OCI-LY1 (cell line): ENCODE data around the gene TREML4.

Source experiments
- H2AFZ ChIP-seq: fragments of 200-600 bp; sonication (generic), shearing (Covaris generic); 2 replicates; pipeline ENCODE4 v1.6.0; 2014; ENCODE audit warnings: antibody characterized with exemption, mild to moderate bottlenecking, low read length
- H3F3A ChIP-seq: fragments of 200-600 bp; sonication (generic), shearing (Covaris generic); 2 replicates; pipeline ENCODE4 v1.6.0; 2014; ENCODE audit warnings: mild to moderate bottlenecking, antibody characterized with exemption, low read length, moderate library complexity; ENCODE audit not compliant: insufficient read depth
- H3K27ac ChIP-seq: fragments of 200-600 bp; sonication (generic); 2 replicates; pipeline ENCODE4 v1.5.1; 2014; ENCODE audit warnings: low read length, mixed run types, mild to moderate bottlenecking, low read depth; ENCODE audit not compliant: poor library complexity, severe bottlenecking
- H3K27me3 ChIP-seq: fragments of 200-600 bp; sonication (generic); 2 replicates; pipeline ENCODE4 v1.6.0; 2014; ENCODE audit warnings: antibody characterized with exemption, mild to moderate bottlenecking, low read length, moderate library complexity; ENCODE audit not compliant: insufficient read depth
- H3K36me3 ChIP-seq: fragments of 200-600 bp; sonication (generic); 2 replicates; pipeline ENCODE4 v1.6.1; 2014; ENCODE audit warnings: mild to moderate bottlenecking, antibody characterized with exemption, low read length, moderate library complexity, mixed read lengths; ENCODE audit not compliant: insufficient read depth
- H3K4me1 ChIP-seq: fragments of 200-600 bp; sonication (generic); 2 replicates; pipeline ENCODE4 v1.5.1; 2014; ENCODE audit warnings: mild to moderate bottlenecking, low read length, moderate library complexity; ENCODE audit not compliant: insufficient read depth, severe bottlenecking
- H3K4me2 ChIP-seq: fragments of 200-600 bp; sonication (generic), shearing (Covaris generic); 2 replicates; pipeline ENCODE4 v1.6.1; 2014; ENCODE audit warnings: low read length
- H3K4me3 ChIP-seq: fragments of 200-600 bp; sonication (generic); 2 replicates; pipeline ENCODE4 v1.5.1; 2014; ENCODE audit warnings: low read length, low read depth, mild to moderate bottlenecking, mixed read lengths; ENCODE audit not compliant: poor library complexity, severe bottlenecking
- H3K79me2 ChIP-seq: fragments of 200-600 bp; shearing (Covaris generic); 2 replicates; pipeline ENCODE4 v1.6.1; 2016; ENCODE audit warnings: mixed run types, low read length, mixed read lengths; ENCODE audit not compliant: insufficient read depth
- H3K9ac ChIP-seq: fragments of 200-600 bp; sonication (generic), shearing (Covaris generic); 2 replicates; pipeline ENCODE4 v1.6.1; 2014; ENCODE audit warnings: mild to moderate bottlenecking, low read length, mixed read lengths
- H3K9me2 ChIP-seq: fragments of 200-600 bp; sonication (generic), shearing (Covaris generic); 2 replicates; pipeline ENCODE4 v1.6.1; 2014; ENCODE audit warnings: low read depth, mild to moderate bottlenecking, low read length, mixed read lengths
- H3K9me3 ChIP-seq: fragments of 200-600 bp; shearing (Covaris generic); 2 replicates; pipeline ENCODE4 v1.6.1; 2014; ENCODE audit warnings: low read length, mixed read lengths
- H4K20me1 ChIP-seq: fragments of 200-600 bp; sonication (generic), shearing (Covaris generic); 2 replicates; pipeline ENCODE4 v1.6.0; 2016; ENCODE audit warnings: mild to moderate bottlenecking, low read length; ENCODE audit not compliant: insufficient read depth
- CTCF ChIP-seq: fragments of 200-600 bp; sonication (generic), shearing (Covaris generic); IDR thresholded peaks from 2 replicates; pipeline ENCODE4 v1.5.1; 2017; ENCODE audit warnings: mild to moderate bottlenecking, antibody characterized with exemption, low read length, moderate library complexity, mixed read lengths
- EZH2 ChIP-seq: fragments of 200-600 bp; sonication (generic), shearing (Covaris generic); IDR thresholded peaks from 2 replicates; pipeline ENCODE4 v1.8.0; 2017; ENCODE audit warnings: borderline replicate concordance, mixed run types, mild to moderate bottlenecking, antibody characterized with exemption, low read length, moderate library complexity, mixed read lengths

The TREML4 gene

GRCh38 chr6:41277605-41278004 is 49.5 kb downstream of the TREML4 start:
- Histone ChIP-seq H3K27me3 (no peaks in the 10 kb centered on the region; the same call in 1 of the 2 replicates), H3K79me2 (no peaks in the 10 kb centered on the region), H3K36me3 (no peaks in the 10 kb centered on the region), H3K9ac (no peak overlapping the region), H3K9me2 (no peaks in the 10 kb centered on the region), H3K4me2 (no peak overlapping the region), H3K4me1 (no peaks in the 10 kb centered on the region), H4K20me1 (no peaks in the 10 kb centered on the region), H3K27ac (no peak overlapping the region), H2AFZ (no peak overlapping the region), H3K9me3 (no peaks in the 10 kb centered on the region), H3F3A (no peaks in the 10 kb centered on the region), H3K4me3 (no peak overlapping the region)
- no peak for TF ChIP-seq EZH2

- no peak overlapping the region for H2AFZ ChIP-seq
- no peaks in the 10 kb centered on the region for H4K20me1 ChIP-seq
- H3K27ac ChIP-seq, result no peak overlapping the region
- no peaks in the 10 kb centered on the region for H3K79me2 ChIP-seq
- H3K36me3 ChIP-seq, result no peaks in the 10 kb centered on the region
- no peak overlapping the region for H3K4me3 ChIP-seq
- no peak overlapping the region for H3K4me2 ChIP-seq
- H3K27me3 ChIP-seq, result no peaks in the 10 kb centered on the region
- no peaks in the 10 kb centered on the region for H3K9me2 ChIP-seq
- no peaks in the 10 kb centered on the region for H3K4me1 ChIP-seq
- no peak overlapping the region for H3K9ac ChIP-seq
- no peaks in the 10 kb centered on the region for H3F3A ChIP-seq
- no peak for TF ChIP-seq EZH2
- TF ChIP-seq CTCF, result peak; percentile 62; the same call in 1 of the 2 replicates
- H3K9me3 ChIP-seq, result no peaks in the 10 kb centered on the region
These were observed 50.7 kb downstream of the TREML4 start for GRCh38 chr6:41278699-41279405.

- no peak for TF ChIP-seq CTCF
- no peak for TF ChIP-seq EZH2
- Histone ChIP-seq H3K27ac (no peak overlapping the region), H3K36me3 (no peaks in the 10 kb centered on the region), H3K4me1 (no peaks in the 10 kb centered on the region), H3K79me2 (no peaks in the 10 kb centered on the region), H4K20me1 (no peaks in the 10 kb centered on the region), H3K4me3 (no peak overlapping the region), H2AFZ (no peak overlapping the region), H3K4me2 (no peak overlapping the region), H3K9me3 (no peaks in the 10 kb centered on the region), H3F3A (no peaks in the 10 kb centered on the region), H3K9me2 (no peaks in the 10 kb centered on the region), H3K27me3 (no peaks in the 10 kb centered on the region), H3K9ac (no peak overlapping the region)
These were observed 52.4 kb downstream of the TREML4 start for GRCh38 chr6:41280381-41281057.
